ENCODE results near the gene HS6ST1. TPM values are rescaled to one million over a fixed set of nuclear protein-coding genes. Genes with fewer than 3 reads are reported as not detected.
"Not testable (repeated sequence)": the region's sequence is repeated elsewhere in the genome, so short reads cannot be mapped to it uniquely, and the experiment has no call there.

Gene HS6ST1
- total and polyA plus RNA-seq, 4 donors = 37.0 to 110 (median 84.7) TPM

DNA sequence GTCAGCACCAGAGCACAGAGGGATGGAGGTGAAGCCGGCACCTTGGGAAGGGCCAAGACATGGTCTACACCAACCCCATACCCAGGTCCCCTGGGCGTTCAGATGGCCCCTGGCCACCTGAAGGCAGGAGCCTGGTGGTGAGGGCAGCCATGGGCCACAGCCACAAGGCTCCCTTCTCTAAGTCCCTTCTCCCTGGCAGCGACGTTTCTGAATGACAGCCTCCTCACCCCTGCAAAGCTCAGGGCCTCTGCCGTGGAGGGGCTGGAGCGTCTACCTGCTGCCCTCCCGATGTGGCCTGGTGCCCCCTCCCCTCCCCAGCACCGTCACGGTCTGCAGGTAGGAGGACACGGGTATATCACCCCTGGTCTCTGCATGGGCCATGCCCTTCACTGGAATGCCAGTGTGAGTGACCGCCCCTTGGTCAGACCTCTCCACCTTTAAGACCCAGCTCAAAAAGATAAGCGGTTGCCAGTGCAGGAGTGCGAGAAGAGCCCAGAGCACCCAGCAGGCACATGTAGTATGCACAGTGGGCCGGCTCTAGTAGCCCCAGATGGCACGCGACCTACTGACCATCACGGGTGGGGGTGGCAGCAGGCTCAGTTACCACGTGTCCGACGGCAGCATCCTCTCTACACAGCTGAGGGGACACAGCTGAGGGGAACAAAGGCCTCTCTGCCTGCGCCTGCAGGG is 46.6 kb downstream of the HS6ST1 start:
- Histone ChIP-seq H3K4me1 (ENCODE audit: control insufficient read depth, insufficient read depth, low read length) (peaks cover 67% of the 10 kb centered on the region), H3K4me3 (ENCODE audit: low read depth, low read length) (no peak overlapping the region), H3K27me3 (ENCODE audit: control insufficient read depth, insufficient read depth, low read length) (no peaks in the 10 kb centered on the region), H3K27ac (ENCODE audit: low read depth, low read length) (no peak overlapping the region), H3K36me3 (ENCODE audit: control insufficient read depth, insufficient read depth, low read length) (peaks cover 81% of the 10 kb centered on the region), H3K9me3 (ENCODE audit: control insufficient read depth, insufficient read depth, low read length) (no peaks in the 10 kb centered on the region)
- WGBS (ENCODE audit: insufficient coverage) = 75% methylated on average over 19 of the region's 21 CpGs
- DNase-seq (ENCODE audit: low read depth in 4 of 6, low spot score in 6 of 6) = no peak

DNA sequence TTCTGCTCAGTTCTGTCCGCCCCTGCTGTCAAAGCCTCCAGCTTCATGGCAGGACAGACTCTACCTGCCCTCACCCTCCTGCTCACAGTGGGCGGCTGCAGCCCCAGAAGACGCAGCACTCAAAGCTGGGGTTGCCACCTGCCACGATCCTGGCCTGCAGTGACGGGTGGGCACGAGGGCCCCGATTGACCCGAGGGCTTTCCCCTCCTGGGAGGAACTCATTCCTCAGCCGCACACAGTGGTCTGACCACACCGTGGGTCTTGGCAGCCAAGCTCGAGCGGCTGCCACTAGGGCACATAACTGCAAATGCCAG is 47.1 kb downstream of the HS6ST1 start:
- H3K4me1 ChIP-seq (ENCODE audit: control insufficient read depth, insufficient read depth, low read length) = peaks cover 62% of the 10 kb centered on the region
- H3K9me3 ChIP-seq (ENCODE audit: control insufficient read depth, insufficient read depth, low read length) = no peaks in the 10 kb centered on the region
- peaks cover 80% of the 10 kb centered on the region for H3K36me3 ChIP-seq (ENCODE audit: control insufficient read depth, insufficient read depth, low read length)
- 76% methylated on average over 12 of the region's 12 CpGs for WGBS (ENCODE audit: insufficient coverage)
- no peak overlapping the region for H3K27ac ChIP-seq (ENCODE audit: low read depth, low read length)
- no peaks in the 10 kb centered on the region for H3K27me3 ChIP-seq (ENCODE audit: control insufficient read depth, insufficient read depth, low read length)
- no peak overlapping the region for H3K4me3 ChIP-seq (ENCODE audit: low read depth, low read length)
- no peak for DNase-seq (ENCODE audit: low read depth in 4 of 6, low spot score in 6 of 6)

DNA sequence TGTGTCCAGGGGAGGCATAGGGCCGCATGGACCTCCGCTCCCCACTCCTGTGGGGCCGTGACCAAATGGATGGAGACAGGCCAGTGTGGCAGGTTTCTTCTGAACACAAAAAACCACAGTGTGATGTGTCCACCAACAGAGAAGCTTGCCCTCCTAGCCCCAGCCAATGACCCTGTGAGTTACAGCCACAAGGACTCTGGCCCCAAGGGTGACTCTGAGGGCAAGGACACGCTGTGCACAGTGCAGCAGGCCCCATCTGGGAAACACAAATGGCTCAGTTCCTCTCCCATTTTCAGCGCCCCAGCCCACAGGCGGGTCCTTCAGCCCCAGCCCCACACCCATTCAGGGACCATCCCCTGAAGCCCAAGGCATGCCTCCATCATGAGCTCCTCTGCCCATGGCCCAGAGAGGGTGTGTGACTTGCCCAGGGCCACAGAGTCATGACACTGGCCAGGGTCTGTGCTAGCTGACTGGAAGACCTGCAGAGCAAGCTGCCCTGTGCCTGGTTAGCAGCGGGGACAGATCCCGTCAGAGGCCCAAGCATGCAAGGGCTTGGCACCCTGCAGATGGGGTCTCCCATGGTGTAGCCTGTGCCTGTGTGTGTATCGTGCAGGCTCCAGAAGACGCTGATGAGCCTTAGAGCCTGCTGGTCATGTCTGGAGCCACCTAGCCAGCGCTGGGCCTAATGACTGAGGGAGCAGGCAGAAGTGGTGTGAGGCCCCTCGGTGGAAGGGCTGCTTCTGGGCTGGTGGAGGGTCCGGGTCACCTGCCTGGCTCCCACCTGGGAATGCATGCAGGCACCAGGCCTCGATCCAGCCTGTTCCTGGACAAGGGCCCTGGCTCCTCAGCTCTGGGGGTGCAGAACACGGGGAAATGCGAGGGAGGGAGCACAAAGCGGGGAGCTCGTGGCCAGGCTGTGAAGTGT is 47.7 kb downstream of the HS6ST1 start:
- 76% methylated on average over 18 of the region's 18 CpGs for WGBS (ENCODE audit: insufficient coverage)
- Histone ChIP-seq H3K27me3 (ENCODE audit: control insufficient read depth, insufficient read depth, low read length) (no peaks in the 10 kb centered on the region), H3K4me3 (ENCODE audit: low read depth, low read length) (no peak overlapping the region), H3K9me3 (ENCODE audit: control insufficient read depth, insufficient read depth, low read length) (no peaks in the 10 kb centered on the region), H3K36me3 (ENCODE audit: control insufficient read depth, insufficient read depth, low read length) (peaks cover 81% of the 10 kb centered on the region), H3K4me1 (ENCODE audit: control insufficient read depth, insufficient read depth, low read length) (peaks cover 61% of the 10 kb centered on the region), H3K27ac (ENCODE audit: low read depth, low read length) (no peak overlapping the region)
- DNase-seq (ENCODE audit: low read depth in 4 of 6, low spot score in 6 of 6) = no peak

DNA sequence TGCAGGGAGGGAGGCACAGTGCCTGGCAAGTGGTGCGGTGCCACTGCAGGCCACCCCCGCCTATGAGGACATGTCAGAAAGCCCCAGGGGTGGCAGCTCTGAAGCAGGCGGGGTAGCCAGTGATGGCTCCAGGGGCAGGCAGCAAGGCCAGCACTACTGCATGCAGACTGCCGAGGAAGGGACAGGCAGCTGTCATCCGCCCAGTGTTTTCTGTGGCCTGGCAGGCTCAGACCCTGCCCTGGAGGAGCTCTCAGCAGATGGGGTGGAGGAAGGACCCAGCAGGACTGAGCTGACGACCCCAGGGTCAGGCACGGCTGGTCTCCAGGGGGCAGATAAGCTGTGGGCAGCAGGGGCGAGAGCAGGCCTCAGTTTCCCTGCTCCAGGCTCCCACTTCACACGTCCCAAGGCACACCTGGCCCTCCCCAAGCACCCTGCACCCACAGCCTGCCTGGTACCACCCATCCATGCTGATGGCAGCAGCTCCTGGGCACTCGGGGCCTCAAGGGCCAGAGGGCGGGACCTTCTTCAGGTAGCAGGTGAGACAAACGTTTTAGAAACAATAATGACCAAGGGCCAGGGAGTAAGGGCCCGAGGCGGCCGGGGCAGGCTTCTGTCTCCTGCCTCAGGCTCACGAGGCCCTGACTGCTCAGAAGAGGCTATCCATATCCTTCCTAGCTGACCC is 48.5 kb downstream of the HS6ST1 start:
- peak overlapping the region; percentile 16 for H3K27ac ChIP-seq (ENCODE audit: low read depth, low read length)
- 72% methylated on average over 15 of the region's 16 CpGs for WGBS (ENCODE audit: insufficient coverage)
- peak in 1 of 6 donors; percentile 26 for DNase-seq (ENCODE audit: low read depth in 4 of 6, low spot score in 6 of 6)

DNA sequence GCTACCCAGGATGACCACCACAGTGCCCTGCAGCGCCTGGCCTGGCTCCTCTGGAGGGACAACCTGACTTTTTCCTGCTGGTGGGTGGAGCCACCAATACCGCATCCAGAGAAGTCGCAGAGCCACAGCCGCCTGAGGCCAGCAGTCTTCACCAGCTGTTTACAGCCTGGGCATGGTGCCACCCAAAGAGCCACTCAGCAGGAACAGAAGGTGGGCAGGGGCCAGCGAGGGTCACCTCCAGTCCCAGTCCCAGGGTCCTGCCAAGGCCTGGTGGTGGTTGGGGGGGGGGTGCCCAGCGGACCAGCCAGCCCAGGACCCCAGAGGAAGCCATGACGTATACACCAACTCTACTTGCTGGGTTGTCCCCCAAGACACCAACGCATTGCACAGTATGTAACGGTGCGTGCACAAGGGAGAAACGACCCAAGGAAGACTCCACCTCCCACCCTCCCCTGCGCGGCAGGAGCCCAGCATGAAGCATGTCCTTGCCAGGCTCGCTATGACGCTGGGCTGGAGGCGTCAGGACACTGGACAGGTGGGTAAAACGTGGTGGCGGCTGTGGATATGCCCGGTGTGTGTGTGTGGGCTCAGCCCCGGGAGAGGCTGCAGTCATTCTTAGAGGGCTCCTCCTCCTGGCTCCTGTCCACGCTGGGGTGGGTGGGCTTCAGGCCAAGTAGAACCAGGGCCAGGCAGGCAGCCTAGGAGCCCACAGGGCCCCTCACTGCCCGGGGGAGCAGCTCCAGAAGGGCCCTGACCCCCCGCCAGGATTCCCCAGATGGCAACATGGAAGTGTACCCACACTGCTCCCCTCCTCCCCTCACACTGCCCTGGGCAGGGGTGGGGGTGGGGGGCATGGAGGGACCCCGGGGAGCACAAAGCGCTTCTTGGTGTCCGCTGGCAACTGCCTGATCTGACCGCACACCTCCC is 49.3 kb downstream of the HS6ST1 start:
- Histone ChIP-seq H3K27me3 (ENCODE audit: control insufficient read depth, insufficient read depth, low read length) (no peaks in the 10 kb centered on the region), H3K9me3 (ENCODE audit: control insufficient read depth, insufficient read depth, low read length) (no peaks in the 10 kb centered on the region), H3K36me3 (ENCODE audit: control insufficient read depth, insufficient read depth, low read length) (peaks cover 82% of the 10 kb centered on the region), H3K4me3 (ENCODE audit: low read depth, low read length) (no peak overlapping the region), H3K27ac (ENCODE audit: low read depth, low read length) (peak overlapping the region; percentile 69), H3K4me1 (ENCODE audit: control insufficient read depth, insufficient read depth, low read length) (peaks cover 61% of the 10 kb centered on the region)
- DNase-seq (ENCODE audit: low read depth in 4 of 6, low spot score in 6 of 6) = peak in 4 of 6 donors; percentile 45 to 81 (median 64)
- WGBS (ENCODE audit: insufficient coverage) = 50% methylated on average over 16 of the region's 27 CpGs

More for the DNA sequence above, 48.5 kb downstream of the HS6ST1 start:
- Histone ChIP-seq H3K4me3 (ENCODE audit: low read depth, low read length) (no peak overlapping the region), H3K36me3 (ENCODE audit: control insufficient read depth, insufficient read depth, low read length) (peaks cover 78% of the 10 kb centered on the region), H3K9me3 (ENCODE audit: control insufficient read depth, insufficient read depth, low read length) (no peaks in the 10 kb centered on the region), H3K4me1 (ENCODE audit: control insufficient read depth, insufficient read depth, low read length) (peaks cover 61% of the 10 kb centered on the region), H3K27me3 (ENCODE audit: control insufficient read depth, insufficient read depth, low read length) (no peaks in the 10 kb centered on the region)

DNA sequence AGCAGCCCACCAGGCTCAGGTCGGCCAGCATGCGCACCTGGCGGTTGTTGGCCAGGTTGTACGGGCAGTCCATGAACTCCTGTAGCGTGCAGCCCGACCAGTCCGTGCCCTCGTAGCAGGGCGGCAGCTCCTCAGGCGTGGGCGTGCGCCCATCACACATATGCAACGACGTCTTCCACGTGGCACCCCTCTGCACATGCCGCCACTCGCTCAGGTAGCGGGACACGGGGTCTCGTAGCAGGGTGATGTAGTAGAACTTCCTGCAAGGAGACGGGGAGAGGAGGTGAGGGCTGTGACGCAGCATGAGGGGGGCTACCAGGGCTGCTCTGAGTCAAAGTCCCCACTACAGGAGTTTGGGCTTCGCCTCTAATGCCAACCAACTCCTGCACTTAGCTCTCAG is 50.1 kb downstream of the HS6ST1 start:
- H3K4me3 ChIP-seq (ENCODE audit: low read depth, low read length); DNase-seq (ENCODE audit: low read depth in 4 of 6, low spot score in 6 of 6); H3K27ac ChIP-seq (ENCODE audit: low read depth, low read length); H3K9me3 ChIP-seq (ENCODE audit: control insufficient read depth, insufficient read depth, low read length); H3K27me3 ChIP-seq (ENCODE audit: control insufficient read depth, insufficient read depth, low read length): not testable (repeated sequence)
- H3K4me1 ChIP-seq (ENCODE audit: control insufficient read depth, insufficient read depth, low read length) = peaks cover 59% of the 10 kb centered on the region
- peaks cover 85% of the 10 kb centered on the region for H3K36me3 ChIP-seq (ENCODE audit: control insufficient read depth, insufficient read depth, low read length)
- WGBS (ENCODE audit: insufficient coverage) = 96% methylated on average over 9 of the region's 23 CpGs

DNA sequence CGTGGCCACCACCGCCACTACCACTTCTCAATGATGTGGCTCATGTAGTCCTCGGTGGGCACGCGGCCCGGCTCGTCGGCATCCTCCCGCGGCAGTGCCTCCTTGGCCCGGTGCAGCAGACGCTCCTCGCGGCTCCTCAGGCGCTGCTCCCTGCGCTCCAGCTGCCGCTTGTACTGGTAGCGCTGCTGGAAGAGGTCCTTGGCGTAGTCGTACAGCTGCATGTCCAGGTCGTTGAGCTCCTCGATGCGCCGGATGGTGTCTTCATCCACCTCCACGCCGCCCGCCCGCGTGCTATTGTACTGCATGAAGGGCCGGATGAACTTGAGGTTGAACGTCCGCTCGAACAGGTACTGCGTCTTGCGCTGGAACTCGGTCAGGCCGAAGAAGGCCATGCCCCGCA is 50.5 kb downstream of the HS6ST1 start:
- not testable (repeated sequence) for DNase-seq (ENCODE audit: low read depth in 4 of 6, low spot score in 6 of 6); H3K4me3 ChIP-seq (ENCODE audit: low read depth, low read length); H3K27ac ChIP-seq (ENCODE audit: low read depth, low read length); H3K9me3 ChIP-seq (ENCODE audit: control insufficient read depth, insufficient read depth, low read length); H3K27me3 ChIP-seq (ENCODE audit: control insufficient read depth, insufficient read depth, low read length)
- Histone ChIP-seq H3K36me3 (ENCODE audit: control insufficient read depth, insufficient read depth, low read length) (peaks cover 84% of the 10 kb centered on the region), H3K4me1 (ENCODE audit: control insufficient read depth, insufficient read depth, low read length) (peaks cover 55% of the 10 kb centered on the region)
- WGBS (ENCODE audit: insufficient coverage) = 96% methylated on average over 23 of the region's 38 CpGs

DNA sequence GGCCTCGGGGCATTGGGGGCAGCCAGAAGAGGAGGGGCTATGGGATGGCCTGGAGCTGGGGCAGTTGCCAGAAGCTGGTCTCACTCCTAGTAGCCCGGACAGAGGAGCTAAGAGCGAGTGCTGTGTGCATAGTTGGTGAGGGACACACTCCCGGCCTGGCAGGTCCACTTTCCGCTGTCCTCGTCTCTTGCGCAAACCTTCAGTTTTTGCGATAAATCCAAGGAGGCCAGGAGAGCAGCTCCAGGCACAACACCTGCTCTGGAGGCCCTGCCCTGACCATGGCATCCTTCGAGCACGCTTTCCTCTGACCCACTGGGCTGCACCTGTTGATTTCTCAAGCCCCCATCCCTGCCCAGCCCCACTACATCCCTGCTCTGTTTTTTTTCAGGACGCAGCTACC is 51.0 kb downstream of the HS6ST1 start:
- Histone ChIP-seq H3K36me3 (ENCODE audit: control insufficient read depth, insufficient read depth, low read length) (peaks cover 84% of the 10 kb centered on the region), H3K4me1 (ENCODE audit: control insufficient read depth, insufficient read depth, low read length) (peaks cover 55% of the 10 kb centered on the region)
- not testable (repeated sequence) for H3K4me3 ChIP-seq (ENCODE audit: low read depth, low read length); DNase-seq (ENCODE audit: low read depth in 4 of 6, low spot score in 6 of 6); H3K27me3 ChIP-seq (ENCODE audit: control insufficient read depth, insufficient read depth, low read length); H3K27ac ChIP-seq (ENCODE audit: low read depth, low read length); H3K9me3 ChIP-seq (ENCODE audit: control insufficient read depth, insufficient read depth, low read length)
- WGBS (ENCODE audit: insufficient coverage) = 92% methylated on average over 10 of the region's 11 CpGs

DNA sequence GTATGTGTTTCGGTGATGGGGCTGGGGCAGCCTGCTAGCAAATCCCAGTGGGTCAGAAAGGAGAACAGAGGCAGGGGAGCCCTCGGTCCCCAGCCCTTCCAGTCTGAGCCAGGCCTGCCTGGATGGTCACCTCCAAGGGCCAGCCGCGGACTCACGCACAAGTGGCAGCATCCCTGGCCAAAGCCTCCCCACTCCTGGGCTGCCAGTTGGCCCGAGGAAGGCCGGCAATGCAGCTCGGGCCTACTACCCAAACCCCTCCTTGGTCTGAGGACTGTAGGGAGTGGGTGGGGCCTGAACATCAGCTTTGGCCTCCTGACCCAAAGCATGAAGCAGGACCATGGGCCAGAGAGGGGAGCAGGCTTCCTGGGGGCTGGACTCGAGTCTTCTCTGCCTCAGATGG is 51.5 kb downstream of the HS6ST1 start:
- not testable (repeated sequence) for H3K27me3 ChIP-seq (ENCODE audit: control insufficient read depth, insufficient read depth, low read length); H3K4me3 ChIP-seq (ENCODE audit: low read depth, low read length); DNase-seq (ENCODE audit: low read depth in 4 of 6, low spot score in 6 of 6); H3K9me3 ChIP-seq (ENCODE audit: control insufficient read depth, insufficient read depth, low read length); H3K27ac ChIP-seq (ENCODE audit: low read depth, low read length)
- 82% methylated on average over 3 of the region's 9 CpGs for WGBS (ENCODE audit: insufficient coverage)
- H3K36me3 ChIP-seq (ENCODE audit: control insufficient read depth, insufficient read depth, low read length) = peaks cover 84% of the 10 kb centered on the region
- peaks cover 55% of the 10 kb centered on the region for H3K4me1 ChIP-seq (ENCODE audit: control insufficient read depth, insufficient read depth, low read length)
